Progenitor cell of endocrine pancreas (in vitro differentiated cells): Measurements from ENCODE around the gene CCSER1. TPM values are rescaled to one million over a fixed set of nuclear protein-coding genes. Genes with fewer than 3 reads are reported as not detected.

Experiments used
- DNase-seq: peaks from one replicate; pipeline ENCODE4 v3.0.0; 2021; ENCODE audit warnings: low spot score; ENCODE audit not compliant: unreplicated experiment
- H3K27ac Mint-ChIP-seq: 2 replicates; pipeline ENCODE4 v1.8.0; 2021; ENCODE audit warnings: mild to moderate bottlenecking, moderate library complexity, mixed read lengths
- H3K27me3 Mint-ChIP-seq: 2 replicates; pipeline ENCODE4 v1.8.0; 2021; ENCODE audit warnings: mixed read lengths
- H3K36me3 Mint-ChIP-seq: 2 replicates; pipeline ENCODE4 v1.8.0; 2022; ENCODE audit warnings: mixed read lengths; ENCODE audit not compliant: insufficient read depth
- H3K4me1 Mint-ChIP-seq: 2 replicates; pipeline ENCODE4 v1.8.0; 2021; ENCODE audit warnings: low read depth, mixed read lengths
- H3K4me3 Mint-ChIP-seq: 2 replicates; pipeline ENCODE4 v1.8.0; 2021; ENCODE audit warnings: low read depth, mild to moderate bottlenecking, moderate library complexity, mixed read lengths
- H3K9me3 Mint-ChIP-seq: 2 replicates; pipeline ENCODE4 v1.8.0; 2021; ENCODE audit warnings: low read depth, mixed read lengths
- CTCF ChIP-seq: fragments of 200-600 bp; sonication (generic); IDR thresholded peaks from one replicate; pipeline ENCODE4 v1.5.0; 2021; ENCODE audit warnings: antibody characterized with exemption, mild to moderate bottlenecking; ENCODE audit not compliant: unreplicated experiment
- total RNA-seq: library from RNA; stranded (reverse); gene quantifications from 2 replicates; pipeline ENCODE4 v1.2.1, GENCODE V29; 2021

The CCSER1 gene
- total RNA-seq, 1 donor from 2014 or later: 11.6 TPM

GRCh38 chr4:90503677-90504076, 376.5 kb downstream of the CCSER1 start:
- Mint-ChIP-seq H3K4me3 (no peak overlapping the region), H3K27me3 (no peaks in the 10 kb centered on the region), H3K27ac (no peak overlapping the region), H3K9me3 (peaks cover 46% of the 10 kb centered on the region), H3K36me3 (peaks cover 11% of the 10 kb centered on the region), H3K4me1 (no peaks in the 10 kb centered on the region)
- no peak for DNase-seq
- no peak for TF ChIP-seq CTCF

- DNase-seq: no peak
- Mint-ChIP-seq H3K4me1 (no peaks in the 10 kb centered on the region), H3K27ac (no peak overlapping the region), H3K9me3 (peaks cover 5% of the 10 kb centered on the region), H3K4me3 (no peak overlapping the region), H3K27me3 (no peaks in the 10 kb centered on the region), H3K36me3 (no peaks in the 10 kb centered on the region)
- no peak for TF ChIP-seq CTCF
Observed at GRCh38 chr4:90515191-90515590, 388.0 kb downstream of the CCSER1 start.

- no peak for TF ChIP-seq CTCF
- Mint-ChIP-seq H3K9me3 (no peaks in the 10 kb centered on the region), H3K4me3 (no peak overlapping the region), H3K4me1 (no peaks in the 10 kb centered on the region), H3K27me3 (no peaks in the 10 kb centered on the region), H3K27ac (no peak overlapping the region), H3K36me3 (no peaks in the 10 kb centered on the region)
- no peak for DNase-seq
Observed at GRCh38 chr4:90528551-90528950, 401.4 kb downstream of the CCSER1 start.

GRCh38 chr4:90536408-90536807, 409.2 kb downstream of the CCSER1 start:
- Mint-ChIP-seq H3K36me3 (no peaks in the 10 kb centered on the region), H3K4me1 (peaks cover 3% of the 10 kb centered on the region), H3K27ac (no peak overlapping the region), H3K4me3 (no peak overlapping the region), H3K27me3 (no peaks in the 10 kb centered on the region), H3K9me3 (no peaks in the 10 kb centered on the region)
- TF ChIP-seq CTCF: no peak
- DNase-seq: no peak

GRCh38 chr4:90537491-90537890, 410.3 kb downstream of the CCSER1 start:
- Mint-ChIP-seq H3K4me3 (no peak overlapping the region), H3K4me1 (peaks cover 3% of the 10 kb centered on the region), H3K27ac (no peak overlapping the region), H3K27me3 (no peaks in the 10 kb centered on the region), H3K9me3 (no peaks in the 10 kb centered on the region), H3K36me3 (no peaks in the 10 kb centered on the region)
- no peak for TF ChIP-seq CTCF
- DNase-seq: no peak

GRCh38 chr4:90540536-90540935, 413.3 kb downstream of the CCSER1 start:
- TF ChIP-seq CTCF: no peak
- Mint-ChIP-seq H3K9me3 (no peaks in the 10 kb centered on the region), H3K4me3 (no peak overlapping the region), H3K36me3 (no peaks in the 10 kb centered on the region), H3K27ac (no peak overlapping the region), H3K4me1 (peaks cover 3% of the 10 kb centered on the region), H3K27me3 (no peaks in the 10 kb centered on the region)
- DNase-seq: no peak
